ENCODE data around the gene SMYD5. TPM values are rescaled to one million over a fixed set of nuclear protein-coding genes. Genes with fewer than 3 reads are reported as not detected.

Gene SMYD5
- total and polyA plus RNA-seq, 10 donors: 12.3 to 27.1 (median 17.8) TPM

GRCh38 chr2:73257425-73258125 lies 43.5 kb downstream of the SMYD5 start:
- DNase-seq: no peak
- no peak overlapping the region for H3K27ac ChIP-seq
- intact Hi-C loops (cut with DNase I; ENCODE audit: low total_unique reads): no loop called here
- H3K4me1 ChIP-seq: peaks cover 0 to 6% (median 0%) of the 10 kb centered on the region in 6 donors
- WGBS, 5 donors: 51 to 64% (median 55%) methylated on average over 10 of the region's 10 CpGs
- no peaks in the 10 kb centered on the region for H3K27me3 ChIP-seq (replicated peaks in 1 of 7)
- H3K36me3 ChIP-seq: peaks cover 0 to 68% (median 27%) of the 10 kb centered on the region in 6 donors
- TF ChIP-seq, protein P1, sequence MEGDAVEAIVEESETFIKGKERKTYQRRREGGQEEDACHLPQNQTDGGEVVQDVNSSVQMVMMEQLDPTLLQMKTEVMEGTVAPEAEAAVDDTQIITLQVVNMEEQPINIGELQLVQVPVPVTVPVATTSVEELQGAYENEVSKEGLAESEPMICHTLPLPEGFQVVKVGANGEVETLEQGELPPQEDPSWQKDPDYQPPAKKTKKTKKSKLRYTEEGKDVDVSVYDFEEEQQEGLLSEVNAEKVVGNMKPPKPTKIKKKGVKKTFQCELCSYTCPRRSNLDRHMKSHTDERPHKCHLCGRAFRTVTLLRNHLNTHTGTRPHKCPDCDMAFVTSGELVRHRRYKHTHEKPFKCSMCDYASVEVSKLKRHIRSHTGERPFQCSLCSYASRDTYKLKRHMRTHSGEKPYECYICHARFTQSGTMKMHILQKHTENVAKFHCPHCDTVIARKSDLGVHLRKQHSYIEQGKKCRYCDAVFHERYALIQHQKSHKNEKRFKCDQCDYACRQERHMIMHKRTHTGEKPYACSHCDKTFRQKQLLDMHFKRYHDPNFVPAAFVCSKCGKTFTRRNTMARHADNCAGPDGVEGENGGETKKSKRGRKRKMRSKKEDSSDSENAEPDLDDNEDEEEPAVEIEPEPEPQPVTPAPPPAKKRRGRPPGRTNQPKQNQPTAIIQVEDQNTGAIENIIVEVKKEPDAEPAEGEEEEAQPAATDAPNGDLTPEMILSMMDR (IDR thresholded peaks at IDR 0.05 in 8 of 11, conservative IDR thresholded peaks at IDR 0.05 in 3 of 11): no peak
- peak in 2 of 3 donors; percentile 12 to 15 for TF ChIP-seq POLR2AphosphoS5 (IDR thresholded peaks at IDR 0.05)
- no peak for TF ChIP-seq POLR2A (IDR thresholded peaks at IDR 0.05)
- H3K9me3 ChIP-seq: no peaks in the 10 kb centered on the region
- H3K4me3 ChIP-seq: no peak overlapping the region

- no peaks in the 10 kb centered on the region for H3K27me3 ChIP-seq (replicated peaks in 1 of 7)
- DNase-seq: no peak
- H3K9me3 ChIP-seq: no peaks in the 10 kb centered on the region
- no peak overlapping the region for H3K27ac ChIP-seq
- WGBS, 5 donors: 82 to 92% (median 89%) methylated on average over 5 to 8 of the region's 8 CpGs
- peaks cover 0 to 6% (median 0%) of the 10 kb centered on the region in 6 donors for H3K4me1 ChIP-seq
- intact Hi-C loops (cut with DNase I; ENCODE audit: low total_unique reads): no loop called here
- TF ChIP-seq POLR2A (IDR thresholded peaks at IDR 0.05) (no peak), POLR2AphosphoS5 (IDR thresholded peaks at IDR 0.05) (no peak)
- TF ChIP-seq, protein P1 (IDR thresholded peaks at IDR 0.05 in 8 of 11, conservative IDR thresholded peaks at IDR 0.05 in 3 of 11): no peak
- H3K36me3 ChIP-seq: peaks cover 0 to 67% (median 22%) of the 10 kb centered on the region in 6 donors
- H3K4me3 ChIP-seq: no peak overlapping the region
Observed at GRCh38 chr2:73258186-73258912, 44.3 kb downstream of the SMYD5 start.

DNA sequence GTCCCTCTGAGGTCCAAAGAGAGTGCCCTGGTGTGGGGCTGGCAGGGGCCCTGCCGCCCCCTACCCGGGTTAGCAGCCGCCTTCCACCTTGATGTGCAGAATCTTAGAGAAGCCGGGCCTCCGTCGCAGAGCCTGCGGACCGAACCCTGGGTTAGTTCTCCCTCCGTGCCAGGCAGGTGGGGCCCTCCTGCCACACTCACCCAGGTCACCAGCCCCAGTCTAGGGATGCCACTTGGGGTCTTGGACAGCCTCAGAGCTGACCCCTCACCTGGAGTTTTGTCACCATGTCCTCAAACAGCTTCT lies 44.8 kb downstream of the SMYD5 start:
- WGBS, 5 donors: 92 to 98% (median 95%) methylated on average over 6 to 9 of the region's 9 CpGs; no CpG with 5 or more reads in 1 of the 5 donors
- Histone ChIP-seq H3K4me1 (peaks cover 0 to 6% (median 0%) of the 10 kb centered on the region in 6 donors), H3K27ac (no peak overlapping the region), H3K27me3 (replicated peaks in 1 of 7) (no peaks in the 10 kb centered on the region), H3K4me3 (no peak overlapping the region), H3K36me3 (peaks cover 0 to 67% (median 23%) of the 10 kb centered on the region in 6 donors), H3K9me3 (no peaks in the 10 kb centered on the region)
- DNase-seq: no peak
- intact Hi-C loops (cut with DNase I; ENCODE audit: low total_unique reads): no loop called here
- TF ChIP-seq, protein P1 (IDR thresholded peaks at IDR 0.05 in 8 of 11, conservative IDR thresholded peaks at IDR 0.05 in 3 of 11): no peak
- TF ChIP-seq POLR2A (IDR thresholded peaks at IDR 0.05) (no peak), POLR2AphosphoS5 (IDR thresholded peaks at IDR 0.05) (no peak)

- DNase-seq: no peak
- intact Hi-C loops (cut with DNase I; ENCODE audit: low total_unique reads): no loop called here
- peaks cover 0 to 6% (median 0%) of the 10 kb centered on the region in 6 donors for H3K4me1 ChIP-seq
- TF ChIP-seq, protein P1 (IDR thresholded peaks at IDR 0.05 in 8 of 11, conservative IDR thresholded peaks at IDR 0.05 in 3 of 11): no peak
- TF ChIP-seq POLR2A (IDR thresholded peaks at IDR 0.05): no peak
- no peak for TF ChIP-seq POLR2AphosphoS5 (IDR thresholded peaks at IDR 0.05)
- H3K27ac ChIP-seq: no peak overlapping the region
- no peaks in the 10 kb centered on the region for H3K9me3 ChIP-seq
- no peaks in the 10 kb centered on the region for H3K27me3 ChIP-seq (replicated peaks in 1 of 7)
- no peak overlapping the region for H3K4me3 ChIP-seq
- peaks cover 0 to 67% (median 19%) of the 10 kb centered on the region in 6 donors for H3K36me3 ChIP-seq
- 91 to 95% (median 93%) methylated on average over 8 of the region's 8 CpGs for WGBS, 5 donors
Observed at GRCh38 chr2:73259276-73259675, 45.2 kb downstream of the SMYD5 start.
